Measurements from ENCODE around the gene GPHA2. TPM values are rescaled to one million over a fixed set of nuclear protein-coding genes. Genes with fewer than 3 reads are reported as not detected.
A peak's percentile ranks its signal among the peaks of the same experiment; 100 is the strongest.

Gene GPHA2
- polyA plus RNA-seq, 4 donors, result 0.13 to 0.19 TPM; not detected in 2

GRCh38 chr11:64918017-64918416, 17.7 kb downstream of the GPHA2 start:
- H3K9me3 ChIP-seq (ENCODE audit: control insufficient read depth in 2 of 2, insufficient read depth in 1 of 2, low read depth in 1 of 2, low read length in 1 of 2), result no peaks in the 10 kb centered on the region
- peaks cover 0 to 20% (median 3%) of the 10 kb centered on the region in 3 donors for H3K36me3 ChIP-seq (ENCODE audit: control insufficient read depth in 3 of 3, insufficient read depth in 2 of 3, low read depth in 1 of 3, low read length in 3 of 3)
- H3K4me3 ChIP-seq (ENCODE audit: low read depth in 1 of 3, low read length in 3 of 3), result peak overlapping the region in 1 of 3 donors; percentile 45
- H3K4me1 ChIP-seq (ENCODE audit: control insufficient read depth in 3 of 3, insufficient read depth in 2 of 3, low read depth in 1 of 3, low read length in 2 of 3), result peaks cover 0 to 17% (median 0%) of the 10 kb centered on the region in 3 donors
- H3K27ac ChIP-seq (ENCODE audit: low read depth in 1 of 3, low read length in 2 of 3), result peak overlapping the region in 1 of 3 donors; percentile 62
- WGBS, 3 donors, result 17 to 25% (median 20%) methylated on average over 4 of the region's 4 CpGs
- DNase-seq (peak in 1 of 2 donors; percentile 29), FAIRE-seq (no peak)
- H3K27me3 ChIP-seq (ENCODE audit: control insufficient read depth in 3 of 3, insufficient read depth in 3 of 3, low read length in 3 of 3), result no peaks in the 10 kb centered on the region

- Histone ChIP-seq H3K36me3 (ENCODE audit: control insufficient read depth in 3 of 3, insufficient read depth in 2 of 3, low read depth in 1 of 3, low read length in 3 of 3) (peaks cover 0 to 23% (median 3%) of the 10 kb centered on the region in 3 donors), H3K4me1 (ENCODE audit: control insufficient read depth in 3 of 3, insufficient read depth in 2 of 3, low read depth in 1 of 3, low read length in 2 of 3) (peaks cover 0 to 17% (median 0%) of the 10 kb centered on the region in 3 donors), H3K4me3 (ENCODE audit: low read depth in 1 of 3, low read length in 3 of 3) (peak overlapping the region in 2 of 3 donors; percentile 24 to 45), H3K27me3 (ENCODE audit: control insufficient read depth in 3 of 3, insufficient read depth in 3 of 3, low read length in 3 of 3) (no peaks in the 10 kb centered on the region), H3K27ac (ENCODE audit: low read depth in 1 of 3, low read length in 2 of 3) (peak overlapping the region in 2 of 3 donors; percentile 62 to 85), H3K9me3 (ENCODE audit: control insufficient read depth in 2 of 2, insufficient read depth in 1 of 2, low read depth in 1 of 2, low read length in 1 of 2) (no peaks in the 10 kb centered on the region)
- no peak for FAIRE-seq
- WGBS, 3 donors, result 7 to 22% (median 8%) methylated on average over 6 of the region's 6 CpGs
- DNase-seq, result no peak
These were observed 18.1 kb downstream of the GPHA2 start for GRCh38 chr11:64917663-64917995.

- no peaks in the 10 kb centered on the region for H3K27me3 ChIP-seq (ENCODE audit: control insufficient read depth in 3 of 3, insufficient read depth in 3 of 3, low read length in 3 of 3)
- DNase-seq, result peak; percentile 100
- H3K4me1 ChIP-seq (ENCODE audit: control insufficient read depth in 3 of 3, insufficient read depth in 2 of 3, low read depth in 1 of 3, low read length in 2 of 3), result peaks cover 0 to 17% (median 0%) of the 10 kb centered on the region in 3 donors
- H3K36me3 ChIP-seq (ENCODE audit: control insufficient read depth in 3 of 3, insufficient read depth in 2 of 3, low read depth in 1 of 3, low read length in 3 of 3), result peaks cover 1 to 30% (median 3%) of the 10 kb centered on the region in 3 donors
- H3K27ac ChIP-seq (ENCODE audit: low read depth in 1 of 3, low read length in 2 of 3), result peak within 1 kb of the TSS; percentile 67 to 85 (median 83)
- no peaks in the 10 kb centered on the region for H3K9me3 ChIP-seq (ENCODE audit: control insufficient read depth in 2 of 2, insufficient read depth in 1 of 2, low read depth in 1 of 2, low read length in 1 of 2)
- 0 to 1% (median 0%) methylated on average over 50 to 57 of the region's 57 CpGs for WGBS, 3 donors
- peak; percentile 89 for FAIRE-seq
- peak within 1 kb of the TSS; percentile 61 to 96 (median 93) for H3K4me3 ChIP-seq (ENCODE audit: low read depth in 1 of 3, low read length in 3 of 3)
These were observed 18.7 kb downstream of the GPHA2 start, which contains the start of gene ATG2A for GRCh38 chr11:64916775-64917662. TSS of gene ATG2A (minus strand) at chr11:64917209. CDS start at chr11:64917135, 74 bp downstream.

- peak overlapping the region; percentile 67 to 83 (median 82) for H3K27ac ChIP-seq (ENCODE audit: low read depth in 1 of 3, low read length in 2 of 3)
- peaks cover 6 to 38% (median 8%) of the 10 kb centered on the region in 3 donors for H3K36me3 ChIP-seq (ENCODE audit: control insufficient read depth in 3 of 3, insufficient read depth in 2 of 3, low read depth in 1 of 3, low read length in 3 of 3)
- no peaks in the 10 kb centered on the region for H3K9me3 ChIP-seq (ENCODE audit: control insufficient read depth in 2 of 2, insufficient read depth in 1 of 2, low read depth in 1 of 2, low read length in 1 of 2)
- H3K27me3 ChIP-seq (ENCODE audit: control insufficient read depth in 3 of 3, insufficient read depth in 3 of 3, low read length in 3 of 3), result no peaks in the 10 kb centered on the region
- no peak for FAIRE-seq
- H3K4me1 ChIP-seq (ENCODE audit: control insufficient read depth in 3 of 3, insufficient read depth in 2 of 3, low read depth in 1 of 3, low read length in 2 of 3), result peaks cover 0 to 17% (median 0%) of the 10 kb centered on the region in 3 donors
- WGBS, 3 donors, result 4 to 9% (median 8%) methylated on average over 23 of the region's 23 CpGs
- peak overlapping the region; percentile 61 to 96 (median 93) for H3K4me3 ChIP-seq (ENCODE audit: low read depth in 1 of 3, low read length in 3 of 3)
- peak; percentile 47 to 61 for DNase-seq
These were observed 19.5 kb downstream of the GPHA2 start for GRCh38 chr11:64916040-64916774.

GRCh38 chr11:64915376-64915887, 20.3 kb downstream of the GPHA2 start:
- H3K36me3 ChIP-seq (ENCODE audit: control insufficient read depth in 3 of 3, insufficient read depth in 2 of 3, low read depth in 1 of 3, low read length in 3 of 3), result peaks cover 7 to 45% (median 13%) of the 10 kb centered on the region in 3 donors
- H3K27me3 ChIP-seq (ENCODE audit: control insufficient read depth in 3 of 3, insufficient read depth in 3 of 3, low read length in 3 of 3), result no peaks in the 10 kb centered on the region
- FAIRE-seq, result no peak

GRCh38 chr11:64914123-64914522, 21.6 kb downstream of the GPHA2 start:
- FAIRE-seq, result no peak
- H3K27me3 ChIP-seq (ENCODE audit: control insufficient read depth in 3 of 3, insufficient read depth in 3 of 3, low read length in 3 of 3), result no peaks in the 10 kb centered on the region
- peaks cover 0 to 17% (median 0%) of the 10 kb centered on the region in 3 donors for H3K4me1 ChIP-seq (ENCODE audit: control insufficient read depth in 3 of 3, insufficient read depth in 2 of 3, low read depth in 1 of 3, low read length in 2 of 3)
- no peaks in the 10 kb centered on the region for H3K9me3 ChIP-seq (ENCODE audit: control insufficient read depth in 2 of 2, insufficient read depth in 1 of 2, low read depth in 1 of 2, low read length in 1 of 2)
- DNase-seq, result no peak
- H3K36me3 ChIP-seq (ENCODE audit: control insufficient read depth in 3 of 3, insufficient read depth in 2 of 3, low read depth in 1 of 3, low read length in 3 of 3), result peaks cover 10 to 58% (median 19%) of the 10 kb centered on the region in 3 donors
- H3K4me3 ChIP-seq (ENCODE audit: low read depth in 1 of 3, low read length in 3 of 3), result no peak overlapping the region
- H3K27ac ChIP-seq (ENCODE audit: low read depth in 1 of 3, low read length in 2 of 3), result no peak overlapping the region
- 94 to 96% (median 96%) methylated on average over 17 of the region's 17 CpGs for WGBS, 3 donors

More at GRCh38 chr11:64915376-64915887, 20.3 kb downstream of the GPHA2 start:
- WGBS, 3 donors, result 77 to 83% (median 79%) methylated on average over 7 of the region's 7 CpGs
- Histone ChIP-seq H3K9me3 (ENCODE audit: control insufficient read depth in 2 of 2, insufficient read depth in 1 of 2, low read depth in 1 of 2, low read length in 1 of 2) (no peaks in the 10 kb centered on the region), H3K4me1 (ENCODE audit: control insufficient read depth in 3 of 3, insufficient read depth in 2 of 3, low read depth in 1 of 3, low read length in 2 of 3) (peaks cover 0 to 17% (median 0%) of the 10 kb centered on the region in 3 donors), H3K4me3 (ENCODE audit: low read depth in 1 of 3, low read length in 3 of 3) (peak overlapping the region in 2 of 3 donors; percentile 93 to 96), H3K27ac (ENCODE audit: low read depth in 1 of 3, low read length in 2 of 3) (no peak overlapping the region)
- DNase-seq, result no peak

- no peak for FAIRE-seq
- peaks cover 10 to 67% (median 24%) of the 10 kb centered on the region in 3 donors for H3K36me3 ChIP-seq (ENCODE audit: control insufficient read depth in 3 of 3, insufficient read depth in 2 of 3, low read depth in 1 of 3, low read length in 3 of 3)
- 89 to 91% (median 90%) methylated on average over 16 to 18 of the region's 18 CpGs for WGBS, 3 donors
These were observed 22.4 kb downstream of the GPHA2 start for GRCh38 chr11:64913171-64913727.

More at GRCh38 chr11:64913171-64913727, 22.4 kb downstream of the GPHA2 start:
- Histone ChIP-seq H3K27me3 (ENCODE audit: control insufficient read depth in 3 of 3, insufficient read depth in 3 of 3, low read length in 3 of 3) (no peaks in the 10 kb centered on the region), H3K9me3 (ENCODE audit: control insufficient read depth in 2 of 2, insufficient read depth in 1 of 2, low read depth in 1 of 2, low read length in 1 of 2) (no peaks in the 10 kb centered on the region), H3K4me3 (ENCODE audit: low read depth in 1 of 3, low read length in 3 of 3) (no peak overlapping the region), H3K4me1 (ENCODE audit: control insufficient read depth in 3 of 3, insufficient read depth in 2 of 3, low read depth in 1 of 3, low read length in 2 of 3) (peaks cover 0 to 16% (median 0%) of the 10 kb centered on the region in 3 donors), H3K27ac (ENCODE audit: low read depth in 1 of 3, low read length in 2 of 3) (no peak overlapping the region)
- DNase-seq, result no peak

Measured in small intestine (tissue), 7 donors.